GM12878 (cell line): Measurements from ENCODE around the gene CRACDL. TPM values are rescaled to one million over a fixed set of nuclear protein-coding genes. Genes with fewer than 3 reads are reported as not detected.

Source experiments
- ASH2L ChIP-seq: fragments of 300-600, 200-600 bp; sonication (generic); IDR thresholded peaks from 2 replicates; pipeline ENCODE4 v1.6.1; 2017; ENCODE audit warnings: low read depth, mild to moderate bottlenecking, borderline replicate concordance
- BACH1 ChIP-seq: fragments of 450-650 bp; IDR thresholded peaks from 2 replicates; pipeline ENCODE4 v1.6.1; 2017; ENCODE audit warnings: mild to moderate bottlenecking, borderline replicate concordance
- BHLHE40 ChIP-seq, 2 experiments: fragments of 450-650 bp in 1 of 2; IDR thresholded peaks; 2 replicates each; pipeline ENCODE4 v1.6.1; 2011 to 2017; ENCODE audit warnings: low read depth in 2 of 2, borderline replicate concordance in 1 of 2, improper control_type of control experiment in 1 of 2, low read length in 1 of 2, mild to moderate bottlenecking in 1 of 2
- CBX5 ChIP-seq: sonication (generic); IDR thresholded peaks from 2 replicates; pipeline ENCODE4 v1.6.1; 2016; ENCODE audit warnings: low read depth, moderate library complexity, mild to moderate bottlenecking, inconsistent platforms
- CEBPB ChIP-seq, 2 experiments: fragments of 150-350 bp in 1 of 2; IDR thresholded peaks; 2 replicates each; pipeline ENCODE4 v1.6.1; 2012 to 2014; ENCODE audit warnings: low read depth in 2 of 2, low read length in 2 of 2, borderline replicate concordance in 1 of 2, inconsistent platforms in 1 of 2
- IKZF2 ChIP-seq, 2 experiments: fragments of 450-650 bp; IDR thresholded peaks; 2 replicates each; pipeline ENCODE4 v1.6.1; 2017; ENCODE audit warnings: mild to moderate bottlenecking in 2 of 2, moderate library complexity in 2 of 2
- MLLT1 ChIP-seq: fragments of 450-650 bp; IDR thresholded peaks from 2 replicates; pipeline ENCODE4 v1.6.1; 2016; ENCODE audit warnings: mild to moderate bottlenecking
- NFIC ChIP-seq: IDR thresholded peaks from 2 replicates; pipeline ENCODE4 v1.6.1; 2012; ENCODE audit warnings: low read depth, mild to moderate bottlenecking, inconsistent platforms, low read length, moderate library complexity
- SMARCA5 ChIP-seq: fragments of 450-650 bp; IDR thresholded peaks from 2 replicates; pipeline ENCODE4 v1.6.1; 2017; ENCODE audit warnings: mild to moderate bottlenecking
- SPI1 ChIP-seq: IDR thresholded peaks from 2 replicates; pipeline ENCODE4 v1.6.1; 2011; ENCODE audit warnings: low read depth, mild to moderate bottlenecking, low read length, moderate library complexity, borderline replicate concordance; ENCODE audit not compliant: insufficient read depth
- TAF1 ChIP-seq: IDR thresholded peaks from 2 replicates; pipeline ENCODE4 v1.6.1; 2011; ENCODE audit warnings: mild to moderate bottlenecking, low read depth, low read length, borderline replicate concordance
- TCF7 ChIP-seq: IDR thresholded peaks from 2 replicates; pipeline ENCODE4 v1.6.1; 2014; ENCODE audit warnings: antibody characterized with exemption, borderline replicate concordance
- USF1 ChIP-seq: IDR thresholded peaks from 2 replicates; pipeline ENCODE4 v1.6.1; 2011; ENCODE audit warnings: borderline replicate concordance, low read depth, mild to moderate bottlenecking, moderate library complexity, mixed read lengths, low read length; ENCODE audit not compliant: insufficient read depth; ENCODE audit errors: extremely low read length
- ZBTB33 ChIP-seq: fragments of 450-650 bp; IDR thresholded peaks from 2 replicates; pipeline ENCODE4 v1.6.1; 2017; ENCODE audit warnings: mild to moderate bottlenecking
- ZBTB40 ChIP-seq: fragments of 450-650 bp; IDR thresholded peaks from 2 replicates; pipeline ENCODE4 v1.6.1; 2016; ENCODE audit warnings: mild to moderate bottlenecking, moderate library complexity, borderline replicate concordance
- polyA plus RNA-seq, 11 experiments: library from polyadenylated mRNA; depleted of rRNA in 4 of 11; unstranded in 6 of 11; stranded (reverse) in 5 of 11; fragments of >200 nt; fragmentation: Nextera tagmentation in 4 of 11; fragmentation: Illumina TruSeq in 1 of 11; extraction: Ambion mirVana in 4 of 11; extraction: Trizol in 1 of 11; gene quantifications; 1 replicate in 1 of 11; 2 replicates in 10 of 11; pipeline versions ENCODE4 v1.2.1 to v1.2.3, GENCODE V29; 2011 to 2016; ENCODE audit warnings: inconsistent platforms in 2 of 11, missing spikeins in 2 of 11, low read depth in 1 of 11
- total RNA-seq, 4 experiments: library from RNA; depleted of rRNA in 3 of 4; stranded (reverse); fragments of >200 nt in 3 of 4; fragmentation: Illumina TruSeq in 1 of 4; extraction: Trizol in 1 of 4; gene quantifications; 2 replicates each; pipeline versions ENCODE4 v1.2.1 to v1.2.3, GENCODE V29; 2013 to 2021

The CRACDL gene
- total and polyA plus RNA-seq, 10 of the 15 experiments (the other 5 are each of a cell fraction or from before 2014, with no cell fraction given), result 0.03 to 0.72 (median 0.14) TPM

DNA sequence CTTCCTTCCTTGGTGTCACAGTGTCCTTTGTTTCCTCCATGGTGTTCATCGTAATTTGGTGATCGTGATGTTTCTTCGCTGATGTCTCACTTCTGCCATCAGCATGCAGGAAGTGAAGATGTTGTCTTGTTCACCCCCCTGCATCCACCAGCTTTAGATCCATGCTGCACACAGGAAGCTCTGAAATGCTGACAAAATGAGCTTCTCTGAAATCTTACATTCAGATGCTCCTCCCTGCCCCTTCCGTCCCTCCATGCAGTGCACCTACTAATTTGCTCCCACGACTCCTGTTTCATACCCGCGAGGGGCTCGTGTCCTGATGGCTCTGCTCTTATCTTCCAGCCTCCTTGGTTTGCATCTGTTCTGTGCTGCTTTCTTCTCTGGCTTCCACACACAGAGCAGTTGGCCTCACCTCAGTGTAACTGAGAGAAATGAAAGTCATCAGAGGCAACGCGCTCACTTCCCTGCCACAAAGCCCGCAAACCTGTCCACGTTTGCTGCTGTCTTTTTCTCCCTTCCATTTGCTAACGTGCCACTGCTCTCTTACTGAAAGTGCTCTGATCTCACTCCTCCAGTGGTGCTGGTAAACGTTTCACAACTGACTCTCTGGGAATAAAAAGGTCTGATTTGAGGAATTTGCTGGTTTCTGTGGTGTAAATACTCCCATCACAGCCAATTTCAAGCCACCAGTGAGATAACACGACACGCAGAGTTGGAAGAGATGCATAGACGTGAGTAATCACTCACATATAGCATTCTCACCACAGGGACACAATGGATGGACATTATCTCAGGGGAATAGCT is 164.1 kb downstream of the CRACDL start (continued):
- TF ChIP-seq NFIC (peak; percentile 44; the same call in 1 of the 2 replicates), TCF7 (no peak), ASH2L (no peak), USF1 (no peak), ZBTB40 (0 out of 2 replicates have a peak, but pooled peaks have one; percentile 44), BACH1 (no peak), CBX5 (no peak), SPI1 (peak; percentile 37; the same call in 1 of the 2 replicates), ZBTB33 (no peak), IKZF2 (IDR thresholded peaks at IDR 0.05) (peak; percentile 64 to 68; a peak in 3 of 4 replicates), CEBPB (IDR thresholded peaks at IDR 0.05; ENCODE audit: borderline replicate concordance in 1 of 2, low read depth in 2 of 2, low read length in 2 of 2) (no peak), SMARCA5 (no peak), TAF1 (peak; percentile 62; the same call in 1 of the 2 replicates), MLLT1 (peak; percentile 67), BHLHE40 (IDR thresholded peaks at IDR 0.05; ENCODE audit: borderline replicate concordance in 1 of 2, low read depth in 2 of 2, low read length in 1 of 2) (peak; percentile 22 to 31; a peak in 1 of 4 replicates)
